Inflammatory macrophage treated with lipopolysaccharide for 4 hours (primary cell): ENCODE results near the gene TPM2.
"Not testable (repeated sequence)": the region's sequence is repeated elsewhere in the genome, so short reads cannot be mapped to it uniquely, and the experiment has no call there.

Experiments used
- DNase-seq: peaks from one replicate; pipeline ENCODE4 v3.0.0-alpha.2; 2020

Gene TPM2

GRCh38 chr9:35650341-35651158, 39.2 kb downstream of the TPM2 start, which contains the start of gene SIT1:
SIT1 (minus strand) TSS chr9:35650931; CDS start chr9:35650853, 78 bp downstream.
- no peak for DNase-seq

- peak; percentile 46 for DNase-seq
Measured at GRCh38 chr9:35649431-35650340, 40.0 kb downstream of the TPM2 start.

GRCh38 chr9:35646533-35647265, 43.0 kb downstream of the TPM2 start:
- peak; percentile 93 for DNase-seq

- peak; percentile 24 for DNase-seq
Measured at GRCh38 chr9:35646153-35646532, 43.6 kb downstream of the TPM2 start.

GRCh38 chr9:35645736-35646135, 44.0 kb downstream of the TPM2 start:
- DNase-seq, result not testable (repeated sequence)

GRCh38 chr9:35643046-35643445, 46.7 kb downstream of the TPM2 start:
- DNase-seq, result no peak

GRCh38 chr9:35641478-35641877, 48.2 kb downstream of the TPM2 start:
- peak; percentile 25 for DNase-seq

GRCh38 chr9:35640431-35640830, 49.3 kb downstream of the TPM2 start:
- DNase-seq, result not testable (repeated sequence)

GRCh38 chr9:35639631-35640030, 50.1 kb downstream of the TPM2 start:
- DNase-seq, result peak; percentile 69

GRCh38 chr9:35639225-35639624, 50.5 kb downstream of the TPM2 start:
- peak; percentile 62 for DNase-seq

- DNase-seq, result not testable (repeated sequence)
Measured at GRCh38 chr9:35638751-35639150, 51.0 kb downstream of the TPM2 start.

GRCh38 chr9:35637427-35637955, 52.2 kb downstream of the TPM2 start:
- not testable (repeated sequence) for DNase-seq

GRCh38 chr9:35636877-35637246, 52.9 kb downstream of the TPM2 start:
- not testable (repeated sequence) for DNase-seq

- DNase-seq, result peak; percentile 77
Measured at GRCh38 chr9:35636135-35636876, 53.4 kb downstream of the TPM2 start.

GRCh38 chr9:35635730-35636129, 54.0 kb downstream of the TPM2 start:
- DNase-seq, result no peak
